Suppressor macrophage treated with lipopolysaccharide for 4 hours (primary cell): Measurements from ENCODE around the gene OR2T29.
A peak's percentile ranks its signal among the peaks of the same experiment; 100 is the strongest.
"Not testable (repeated sequence)": the region's sequence is repeated elsewhere in the genome, so short reads cannot be mapped to it uniquely, and the experiment has no call there.

Source experiments
- DNase-seq: peaks from one replicate; pipeline ENCODE4 v3.0.0-alpha.2; 2020

The OR2T29 gene, protein sequence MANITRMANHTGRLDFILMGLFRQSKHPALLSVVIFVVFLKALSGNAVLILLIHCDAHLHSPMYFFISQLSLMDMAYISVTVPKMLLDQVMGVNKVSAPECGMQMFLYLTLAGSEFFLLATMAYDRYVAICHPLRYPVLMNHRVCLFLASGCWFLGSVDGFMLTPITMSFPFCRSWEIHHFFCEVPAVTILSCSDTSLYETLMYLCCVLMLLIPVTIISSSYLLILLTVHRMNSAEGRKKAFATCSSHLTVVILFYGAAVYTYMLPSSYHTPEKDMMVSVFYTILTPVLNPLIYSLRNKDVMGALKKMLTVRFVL

GRCh38 chr1:248562672-248563071 lies at the start of gene OR2T29:
Gene OR2T29, minus strand, starts transcription at chr1:248562772. Its CDS starts 3,281 bp downstream, at chr1:248559491.
- DNase-seq = not testable (repeated sequence)

DNA sequence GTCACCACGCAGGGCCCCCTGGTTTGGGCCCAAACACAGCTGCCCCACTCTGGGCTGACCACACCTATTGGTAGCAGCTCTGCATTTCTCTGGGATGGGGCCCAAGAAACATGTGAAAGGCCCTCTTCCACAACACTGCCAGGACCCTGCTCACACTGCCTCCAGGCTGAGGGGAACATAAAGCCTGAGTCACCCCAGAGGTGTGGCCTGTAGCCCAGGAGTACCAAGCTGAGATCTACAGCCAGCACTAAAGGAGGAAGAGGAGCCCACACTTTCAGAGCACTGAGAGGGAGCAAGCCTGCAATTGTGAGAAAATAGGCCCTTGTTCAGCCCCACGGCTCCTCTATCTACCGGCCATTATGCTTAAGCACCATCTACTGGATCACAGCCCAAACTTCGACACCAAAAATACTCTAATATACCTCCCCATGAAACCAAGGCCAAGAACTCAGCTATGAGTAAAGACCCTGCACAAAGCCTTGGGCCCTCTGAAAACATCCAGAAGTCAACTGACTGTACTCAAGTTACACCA lies 49.4 kb upstream of the OR2T29 start:
- no peak for DNase-seq

GRCh38 chr1:248610301-248610700 lies 47.7 kb upstream of the OR2T29 start:
- DNase-seq = no peak

GRCh38 chr1:248599396-248599795 lies 36.8 kb upstream of the OR2T29 start:
- no peak for DNase-seq

DNA sequence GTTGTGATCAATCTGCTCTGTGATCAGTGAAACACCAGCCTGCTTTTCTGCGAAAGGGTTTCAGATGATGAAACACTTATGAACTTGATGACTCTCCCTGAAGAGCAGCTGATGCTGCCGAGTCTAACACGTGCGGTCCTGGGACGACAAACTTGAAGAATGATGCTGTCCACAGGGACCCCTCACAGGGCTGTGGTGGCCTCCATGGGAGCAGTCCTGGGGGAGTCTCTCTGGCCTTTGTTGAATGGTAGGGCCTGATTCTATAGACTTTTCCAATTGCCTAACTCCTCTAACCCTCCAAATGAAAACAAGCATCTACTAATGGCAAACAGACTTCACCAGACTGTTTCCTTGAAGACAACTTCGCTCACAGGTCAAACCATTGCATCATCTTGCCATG lies 35.0 kb upstream of the OR2T29 start, which contains the start of gene OR2T10:
Gene OR2T10 (minus strand): TSS at position 112 of the 400 bp plus-strand sequence. CDS start 3,932 bp downstream, outside the sequence.
- DNase-seq = no peak

DNA sequence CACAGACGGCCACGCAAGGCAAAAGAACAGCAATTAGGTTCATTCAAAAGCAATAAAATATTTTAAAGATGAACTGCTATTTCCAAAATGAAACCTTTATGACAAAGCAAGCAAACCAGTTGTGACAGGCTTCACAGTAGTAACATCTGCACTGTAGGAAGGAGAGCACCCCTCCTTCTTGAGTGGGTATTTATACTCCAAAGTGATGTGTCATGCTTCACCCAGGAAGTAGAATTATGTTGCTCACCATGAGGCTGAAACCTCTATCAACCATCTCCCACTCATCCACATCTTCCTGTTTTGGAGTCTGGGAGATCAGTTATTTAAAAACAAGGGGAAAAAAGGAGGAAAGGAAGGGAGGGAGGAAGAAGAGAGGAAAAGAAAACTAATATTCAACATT lies 34.0 kb upstream of the OR2T29 start:
- peak; percentile 45 for DNase-seq

- DNase-seq = no peak
These were observed 30.7 kb upstream of the OR2T29 start for GRCh38 chr1:248593226-248593625.

DNA sequence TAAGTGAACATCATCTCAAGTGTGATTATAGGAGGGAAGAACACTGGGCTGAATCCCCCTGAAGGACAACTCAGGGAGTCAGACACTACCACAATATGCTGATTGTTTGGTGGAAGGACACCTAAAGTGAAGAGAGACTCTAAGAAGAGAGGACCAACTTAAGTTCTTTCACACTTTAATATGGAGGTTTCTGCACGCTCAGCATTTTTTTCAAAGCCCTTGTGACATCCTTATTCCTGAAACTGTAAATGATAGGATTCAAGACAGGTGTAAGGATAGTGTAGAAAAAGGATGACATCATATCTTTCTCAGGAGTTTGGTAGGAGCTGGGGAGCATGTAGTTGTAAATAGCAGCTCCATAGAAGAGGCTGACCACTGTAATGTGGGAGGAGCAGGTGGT lies 30.1 kb upstream of the OR2T29 start:
- DNase-seq = no peak

GRCh38 chr1:248590055-248590454 lies 27.5 kb upstream of the OR2T29 start:
- no peak for DNase-seq

- no peak for DNase-seq
These were observed 26.8 kb upstream of the OR2T29 start for GRCh38 chr1:248589334-248589733.

DNA sequence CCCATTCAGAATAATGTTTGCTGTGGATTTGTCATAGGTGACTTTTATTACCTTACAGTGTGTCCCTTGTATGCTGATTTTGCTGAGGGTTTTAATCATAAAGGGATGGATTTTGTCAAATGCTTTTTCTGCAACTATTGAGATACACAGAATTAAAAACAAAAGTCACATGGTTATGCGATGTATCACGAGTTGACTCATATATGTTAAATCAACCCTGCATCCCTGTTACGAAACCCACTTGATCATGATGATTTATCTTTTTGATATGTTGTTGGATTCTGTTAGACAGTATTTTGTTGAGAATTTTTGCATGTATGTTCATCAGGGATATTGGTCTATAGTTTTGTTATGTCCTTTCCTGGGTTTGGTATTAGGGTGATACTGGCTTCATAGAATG lies 22.7 kb upstream of the OR2T29 start:
- peak; percentile 3 for DNase-seq

- peak; percentile 69 for DNase-seq
These were observed 13.8 kb upstream of the OR2T29 start for GRCh38 chr1:248576260-248576980.

DNA sequence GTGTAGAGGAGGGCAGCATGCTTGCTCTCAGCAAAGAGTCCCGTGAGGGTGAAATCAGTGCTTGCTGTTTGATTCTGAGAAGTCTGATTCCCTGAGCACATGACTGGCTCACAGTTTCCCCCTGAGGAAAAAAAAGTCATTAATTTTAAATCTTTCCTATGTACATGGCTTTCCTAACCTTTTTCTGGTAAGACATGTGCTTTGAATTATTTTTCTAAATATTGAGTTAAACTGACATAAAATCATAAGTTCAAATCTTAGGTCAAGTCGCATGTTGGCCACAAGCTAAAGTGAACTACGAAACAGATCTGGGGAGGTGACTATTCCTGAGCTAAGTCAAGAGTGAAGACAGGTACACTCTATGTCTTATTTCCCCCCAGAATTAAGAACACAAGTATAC lies 12.1 kb upstream of the OR2T29 start, which contains the start of gene OR2T34:
Gene OR2T34 (minus strand): TSS at position 101 of the 400 bp plus-strand sequence. CDS start 0 bp downstream, at position 101.
- not testable (repeated sequence) for DNase-seq

GRCh38 chr1:248573856-248574255 lies 11.3 kb upstream of the OR2T29 start:
- DNase-seq = not testable (repeated sequence)

- DNase-seq = not testable (repeated sequence)
These were observed 9.5 kb upstream of the OR2T29 start for GRCh38 chr1:248572049-248572448.

DNA sequence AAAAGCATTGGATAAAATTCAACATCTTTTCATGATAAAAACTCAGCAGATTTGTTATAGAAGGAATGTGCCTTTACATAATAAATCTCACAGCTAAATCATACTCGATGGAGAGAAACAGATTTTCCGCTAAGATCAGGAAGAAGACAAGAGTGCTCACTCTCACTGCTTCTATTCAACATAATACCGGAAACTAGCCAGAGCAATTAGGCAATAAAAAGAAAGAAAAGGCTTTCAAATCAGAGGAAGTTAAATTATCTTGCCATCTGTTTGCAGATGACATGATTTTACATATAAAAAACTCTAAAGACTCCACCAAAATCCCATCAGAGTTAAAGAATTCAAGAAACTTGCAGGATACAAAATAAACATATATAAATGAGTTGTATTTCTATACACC lies 8.2 kb upstream of the OR2T29 start:
- peak; percentile 21 for DNase-seq

DNA sequence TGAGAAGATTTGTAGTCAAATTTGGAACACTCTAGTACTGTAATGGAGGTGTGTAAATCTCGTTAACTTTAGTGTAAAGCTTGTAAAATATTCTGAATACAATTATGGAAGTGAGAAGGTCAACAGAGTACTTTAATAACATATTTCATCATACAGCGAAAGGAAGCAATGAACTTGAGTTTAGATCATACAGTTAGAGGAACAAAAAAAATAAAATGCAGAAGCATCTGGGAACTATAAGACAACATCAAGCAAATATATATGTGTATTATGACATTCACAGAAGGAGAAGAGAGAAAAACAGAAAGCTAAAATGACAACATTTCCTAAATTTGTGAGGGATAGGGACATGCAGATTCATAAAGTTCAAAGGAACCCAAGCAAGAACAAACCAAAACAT lies 6.5 kb upstream of the OR2T29 start:
- peak; percentile 71 for DNase-seq

- not testable (repeated sequence) for DNase-seq
These were observed 3.2 kb upstream of the OR2T29 start for GRCh38 chr1:248565530-248566373.

DNA sequence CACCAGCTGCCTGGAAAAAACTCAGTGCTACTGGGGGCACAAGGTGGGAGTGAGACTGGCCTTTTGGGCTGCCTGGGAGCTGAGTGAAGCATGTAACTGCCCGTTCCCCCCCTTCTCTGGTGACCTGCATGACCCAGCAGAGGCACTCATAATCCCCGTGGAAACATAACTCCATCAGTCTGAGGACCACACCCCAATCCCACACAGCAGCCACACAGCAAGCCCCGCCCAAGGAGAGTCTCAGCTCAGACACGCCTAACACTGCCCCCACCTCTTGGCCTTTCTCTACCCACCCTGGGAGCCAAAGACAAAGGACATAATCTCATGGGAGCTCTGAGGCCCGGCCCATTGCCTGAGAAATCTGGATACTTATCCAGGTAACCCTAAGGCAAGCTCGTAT lies 11.5 kb downstream of the OR2T29 start:
- DNase-seq = not testable (repeated sequence)

- DNase-seq = not testable (repeated sequence)
These were observed 15.2 kb downstream of the OR2T29 start for GRCh38 chr1:248547383-248547782.

DNA sequence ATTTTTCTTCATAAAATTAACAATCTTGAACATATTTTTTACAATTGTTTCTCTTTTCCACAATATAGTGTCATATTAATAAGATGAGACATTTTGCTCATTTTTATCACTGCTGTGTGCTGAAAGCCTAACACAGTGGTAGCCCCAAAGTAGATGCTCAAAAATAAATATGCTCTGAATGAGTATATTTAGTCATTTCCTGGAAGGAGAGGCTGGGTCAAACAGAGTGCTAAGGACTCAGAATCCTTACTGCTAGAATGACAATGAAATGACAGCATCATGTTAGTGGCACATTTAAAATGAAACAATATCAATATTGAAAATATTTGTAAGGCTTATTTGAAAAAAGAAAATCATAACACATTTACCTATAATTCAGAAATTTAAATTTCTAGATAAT lies 25.1 kb downstream of the OR2T29 start:
- not testable (repeated sequence) for DNase-seq

- DNase-seq = no peak
These were observed 40.7 kb downstream of the OR2T29 start for GRCh38 chr1:248521856-248522255.

- not testable (repeated sequence) for DNase-seq
These were observed 52.4 kb downstream of the OR2T29 start for GRCh38 chr1:248510217-248510616.
